Effector memory CD4-positive, alpha-beta T cell (primary cell): ENCODE results near the gene SHANK1.

Source experiments
- DNase-seq, 3 donors: peaks; one replicate each; pipeline ENCODE4 v3.0.0-alpha.2; 2020
- H3K27ac ChIP-seq: 2 replicates; pipeline ENCODE4 v1.7.0; 2013; ENCODE audit warnings: mild to moderate bottlenecking, low read length, moderate library complexity; ENCODE audit not compliant: insufficient read depth, poor library complexity, severe bottlenecking
- H3K27me3 ChIP-seq: replicated peaks from 2 replicates; pipeline ENCODE4 v1.7.0; 2013; ENCODE audit warnings: mild to moderate bottlenecking, low read length; ENCODE audit not compliant: insufficient read depth, control insufficient read depth, poor library complexity, severe bottlenecking
- H3K36me3 ChIP-seq: 2 replicates; pipeline ENCODE4 v1.7.0; 2013; ENCODE audit warnings: mild to moderate bottlenecking, low read length, moderate library complexity; ENCODE audit not compliant: control insufficient read depth, insufficient read depth
- H3K4me1 ChIP-seq: 2 replicates; pipeline ENCODE4 v1.7.0; 2013; ENCODE audit warnings: low read length, mild to moderate bottlenecking; ENCODE audit not compliant: control insufficient read depth, insufficient read depth, poor library complexity, severe bottlenecking
- H3K4me3 ChIP-seq: 2 replicates; pipeline ENCODE4 v1.7.0; 2013; ENCODE audit warnings: low read length, low read depth, mild to moderate bottlenecking; ENCODE audit not compliant: insufficient read depth, poor library complexity, severe bottlenecking
- H3K9me3 ChIP-seq: 2 replicates; pipeline ENCODE4 v1.7.0; 2013; ENCODE audit warnings: mild to moderate bottlenecking, low read length, moderate library complexity; ENCODE audit not compliant: control insufficient read depth

Gene SHANK1

GRCh38 chr19:50652722-50653121 is 66.9 kb downstream of the SHANK1 start:
- peaks cover under 1% of the 10 kb centered on the region for H3K4me1 ChIP-seq
- no peaks in the 10 kb centered on the region for H3K36me3 ChIP-seq
- no peaks in the 10 kb centered on the region for H3K9me3 ChIP-seq
- no peak overlapping the region for H3K27ac ChIP-seq
- DNase-seq = no peak
- H3K27me3 ChIP-seq = peaks cover 9% of the 10 kb centered on the region
- no peak overlapping the region for H3K4me3 ChIP-seq

- no peak overlapping the region for H3K4me3 ChIP-seq
- peaks cover 4% of the 10 kb centered on the region for H3K27me3 ChIP-seq
- no peaks in the 10 kb centered on the region for H3K36me3 ChIP-seq
- H3K9me3 ChIP-seq = no peaks in the 10 kb centered on the region
- no peaks in the 10 kb centered on the region for H3K4me1 ChIP-seq
- no peak overlapping the region for H3K27ac ChIP-seq
- no peak for DNase-seq
Observed at GRCh38 chr19:50651174-50651573, 68.4 kb downstream of the SHANK1 start.

- H3K27me3 ChIP-seq = peaks cover 4% of the 10 kb centered on the region
- H3K9me3 ChIP-seq = no peaks in the 10 kb centered on the region
- no peak within 1 kb of the TSS for H3K4me3 ChIP-seq
- H3K27ac ChIP-seq = no peak within 1 kb of the TSS
- H3K4me1 ChIP-seq = no peaks in the 10 kb centered on the region
- H3K36me3 ChIP-seq = no peaks in the 10 kb centered on the region
- no peak for DNase-seq
Observed at GRCh38 chr19:50649433-50650391, 69.9 kb downstream of the SHANK1 start, which contains the start of gene C19orf81. Gene C19orf81 (plus strand): TSS chr19:50649445. CDS start chr19:50649445, 0 bp downstream.

- Histone ChIP-seq H3K4me3 (no peak overlapping the region), H3K9me3 (no peaks in the 10 kb centered on the region), H3K4me1 (no peaks in the 10 kb centered on the region), H3K36me3 (no peaks in the 10 kb centered on the region), H3K27me3 (peaks cover 4% of the 10 kb centered on the region), H3K27ac (no peak overlapping the region)
- DNase-seq = no peak
Observed at GRCh38 chr19:50648659-50649058, 70.9 kb downstream of the SHANK1 start.

- Histone ChIP-seq H3K36me3 (no peaks in the 10 kb centered on the region), H3K9me3 (no peaks in the 10 kb centered on the region), H3K27me3 (peaks cover 7% of the 10 kb centered on the region), H3K27ac (no peak overlapping the region), H3K4me3 (no peak overlapping the region), H3K4me1 (no peaks in the 10 kb centered on the region)
- no peak for DNase-seq
Observed at GRCh38 chr19:50647879-50648615, 71.6 kb downstream of the SHANK1 start.

GRCh38 chr19:50646074-50646807 is 73.4 kb downstream of the SHANK1 start:
- Histone ChIP-seq H3K27me3 (peaks cover 12% of the 10 kb centered on the region), H3K9me3 (no peaks in the 10 kb centered on the region), H3K27ac (no peak overlapping the region), H3K4me3 (no peak overlapping the region), H3K36me3 (no peaks in the 10 kb centered on the region), H3K4me1 (no peaks in the 10 kb centered on the region)
- DNase-seq = no peak

GRCh38 chr19:50645107-50645506 is 74.5 kb downstream of the SHANK1 start:
- H3K4me3 ChIP-seq = no peak overlapping the region
- H3K27ac ChIP-seq = no peak overlapping the region
- H3K36me3 ChIP-seq = no peaks in the 10 kb centered on the region
- no peak for DNase-seq
- H3K27me3 ChIP-seq = peaks cover 17% of the 10 kb centered on the region
- no peaks in the 10 kb centered on the region for H3K4me1 ChIP-seq
- H3K9me3 ChIP-seq = no peaks in the 10 kb centered on the region

- H3K36me3 ChIP-seq = no peaks in the 10 kb centered on the region
- no peaks in the 10 kb centered on the region for H3K9me3 ChIP-seq
- DNase-seq = no peak
- H3K4me3 ChIP-seq = no peak overlapping the region
- H3K27me3 ChIP-seq = peaks cover 20% of the 10 kb centered on the region
- peaks cover 3% of the 10 kb centered on the region for H3K4me1 ChIP-seq
- no peak overlapping the region for H3K27ac ChIP-seq
Observed at GRCh38 chr19:50644315-50644915, 75.2 kb downstream of the SHANK1 start.

GRCh38 chr19:50640368-50640767 is 79.2 kb downstream of the SHANK1 start:
- Histone ChIP-seq H3K4me3 (no peak overlapping the region), H3K27me3 (peaks cover 41% of the 10 kb centered on the region)

More at GRCh38 chr19:50640368-50640767, 79.2 kb downstream of the SHANK1 start:
- H3K9me3 ChIP-seq = no peaks in the 10 kb centered on the region
- DNase-seq = no peak
- peaks cover 8% of the 10 kb centered on the region for H3K4me1 ChIP-seq
- H3K36me3 ChIP-seq = no peaks in the 10 kb centered on the region
- H3K27ac ChIP-seq = no peak overlapping the region
